SH-SY5Y (cell line): Measurements from ENCODE around the gene CACNA2D2.

Experiments used
- GATA2 ChIP-seq: IDR thresholded peaks from 2 replicates; pipeline ENCODE4 v1.6.1; 2011; ENCODE audit warnings: mild to moderate bottlenecking, low read depth, low read length
- GATA3 ChIP-seq: IDR thresholded peaks from 2 replicates; pipeline ENCODE4 v1.6.1; 2011; ENCODE audit warnings: low read depth, mild to moderate bottlenecking, low read length, moderate library complexity

- TF ChIP-seq GATA3 (no peak), GATA2 (no peak)
These were observed 94.9 kb downstream of the CACNA2D2 start for GRCh38 chr3:50408443-50408944.
